ENCODE data around the gene AP2A1. TPM values are rescaled to one million over a fixed set of nuclear protein-coding genes. Genes with fewer than 3 reads are reported as not detected.

AP2A1 gene
- total RNA-seq, 1 experiment from 2014 or later, result 107 TPM

DNA sequence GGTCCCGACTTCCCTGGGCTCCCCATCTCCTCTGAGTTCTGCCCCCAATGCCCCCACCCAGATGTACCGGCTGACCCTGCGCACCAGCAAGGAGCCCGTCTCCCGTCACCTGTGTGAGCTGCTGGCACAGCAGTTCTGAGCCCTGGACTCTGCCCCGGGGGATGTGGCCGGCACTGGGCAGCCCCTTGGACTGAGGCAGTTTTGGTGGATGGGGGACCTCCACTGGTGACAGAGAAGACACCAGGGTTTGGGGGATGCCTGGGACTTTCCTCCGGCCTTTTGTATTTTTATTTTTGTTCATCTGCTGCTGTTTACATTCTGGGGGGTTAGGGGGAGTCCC, 39.8 kb downstream of the AP2A1 start:
- no TSS peak for BruUV-seq (replicated peaks)
- no peaks in the 10 kb centered on the region for H3K9me3 Mint-ChIP-seq (ENCODE audit: unreplicated experiment)
- H3K9me3 ChIP-seq, result no peaks in the 10 kb centered on the region
- H3K4me3 ChIP-seq (ENCODE audit: low read depth, low read length), result no peak overlapping the region
- DNase-seq, result no peak
- peaks cover 5% of the 10 kb centered on the region; the same call in 1 of the 2 replicates for H3K4me1 ChIP-seq
- H3K36me3 Mint-ChIP-seq (ENCODE audit: insufficient read depth, unreplicated experiment), result peaks cover 43% of the 10 kb centered on the region
- CTCF ChIA-PET, result no interaction called here
- no peaks in the 10 kb centered on the region for H3K27me3 ChIP-seq (replicated peaks; ENCODE audit: control insufficient read depth, insufficient read depth, low read length)
- POLR2A ChIA-PET, result no interaction called here
- H3K27ac Mint-ChIP-seq (ENCODE audit: unreplicated experiment), result no peak overlapping the region
- TF ChIP-seq, protein P1, sequence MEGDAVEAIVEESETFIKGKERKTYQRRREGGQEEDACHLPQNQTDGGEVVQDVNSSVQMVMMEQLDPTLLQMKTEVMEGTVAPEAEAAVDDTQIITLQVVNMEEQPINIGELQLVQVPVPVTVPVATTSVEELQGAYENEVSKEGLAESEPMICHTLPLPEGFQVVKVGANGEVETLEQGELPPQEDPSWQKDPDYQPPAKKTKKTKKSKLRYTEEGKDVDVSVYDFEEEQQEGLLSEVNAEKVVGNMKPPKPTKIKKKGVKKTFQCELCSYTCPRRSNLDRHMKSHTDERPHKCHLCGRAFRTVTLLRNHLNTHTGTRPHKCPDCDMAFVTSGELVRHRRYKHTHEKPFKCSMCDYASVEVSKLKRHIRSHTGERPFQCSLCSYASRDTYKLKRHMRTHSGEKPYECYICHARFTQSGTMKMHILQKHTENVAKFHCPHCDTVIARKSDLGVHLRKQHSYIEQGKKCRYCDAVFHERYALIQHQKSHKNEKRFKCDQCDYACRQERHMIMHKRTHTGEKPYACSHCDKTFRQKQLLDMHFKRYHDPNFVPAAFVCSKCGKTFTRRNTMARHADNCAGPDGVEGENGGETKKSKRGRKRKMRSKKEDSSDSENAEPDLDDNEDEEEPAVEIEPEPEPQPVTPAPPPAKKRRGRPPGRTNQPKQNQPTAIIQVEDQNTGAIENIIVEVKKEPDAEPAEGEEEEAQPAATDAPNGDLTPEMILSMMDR (IDR thresholded peaks at IDR 0.05; ENCODE audit: insufficient read depth in 1 of 2, low read depth in 1 of 2, low read length in 1 of 2, severe bottlenecking in 1 of 2, unreplicated experiment in 1 of 2), result no peak
- intact Hi-C loops (cut with micrococcal nuclease; ENCODE audit: unreplicated experiment), result no loop called here
- H3K4me1 Mint-ChIP-seq (ENCODE audit: low read depth, unreplicated experiment), result no peaks in the 10 kb centered on the region
- no peak overlapping the region for H3K4me3 Mint-ChIP-seq (ENCODE audit: unreplicated experiment)
- H3K27me3 Mint-ChIP-seq (ENCODE audit: insufficient read depth, unreplicated experiment), result no peaks in the 10 kb centered on the region
- H3K36me3 ChIP-seq (ENCODE audit: control insufficient read depth, insufficient read depth, low read length), result no peaks in the 10 kb centered on the region; the same call in 1 of the 2 replicates

DNA sequence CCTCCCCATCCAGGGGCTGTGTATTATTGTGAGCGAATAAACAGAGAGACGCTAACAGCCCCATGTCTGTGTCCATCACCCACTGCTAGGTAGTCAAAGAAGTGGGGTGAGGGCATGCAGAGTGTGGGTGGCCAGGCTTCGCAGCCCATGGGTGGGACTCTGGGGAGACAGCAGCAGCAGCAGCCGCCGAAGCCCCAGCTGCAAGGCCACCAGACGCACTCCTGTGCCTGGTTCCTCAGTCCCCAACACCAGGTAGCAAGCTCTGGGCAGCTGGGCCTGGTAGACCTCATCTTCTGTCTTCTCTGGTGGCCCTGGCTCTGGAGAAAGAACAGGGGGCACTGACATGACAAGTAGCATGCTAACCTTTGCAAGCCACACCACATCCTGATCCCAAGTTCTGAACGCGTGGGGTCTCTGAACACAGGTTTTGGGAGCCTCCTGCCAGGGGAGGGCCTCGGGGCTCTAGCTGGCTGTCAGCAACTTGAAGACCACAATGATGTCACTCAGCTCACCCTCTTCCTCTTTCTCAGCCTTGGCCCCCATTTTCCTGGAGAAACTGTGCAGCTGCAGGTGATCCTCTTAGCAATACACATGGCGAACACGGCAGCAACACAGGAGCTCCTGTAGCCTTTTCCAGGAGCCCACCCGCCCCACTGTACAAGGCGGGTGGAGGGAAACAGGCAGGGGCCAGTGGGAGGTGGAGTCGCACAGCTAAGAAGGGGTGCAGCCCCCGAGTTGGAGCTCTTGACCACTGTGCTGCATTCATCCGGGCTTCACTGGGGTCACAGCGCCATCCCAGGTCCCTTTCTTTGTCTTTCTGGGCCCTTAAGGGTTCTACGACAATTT, 40.5 kb downstream of the AP2A1 start:
- H3K4me1 ChIP-seq, result peaks cover 5% of the 10 kb centered on the region; the same call in 1 of the 2 replicates
- H3K27me3 Mint-ChIP-seq (ENCODE audit: insufficient read depth, unreplicated experiment), result no peaks in the 10 kb centered on the region
- BruUV-seq (replicated peaks), result no TSS peak
- H3K36me3 Mint-ChIP-seq (ENCODE audit: insufficient read depth, unreplicated experiment), result peaks cover 43% of the 10 kb centered on the region
- H3K9me3 ChIP-seq, result no peaks in the 10 kb centered on the region
- no peak overlapping the region for H3K4me3 Mint-ChIP-seq (ENCODE audit: unreplicated experiment)
- CTCF ChIA-PET, result no interaction called here
- H3K27ac Mint-ChIP-seq (ENCODE audit: unreplicated experiment), result peak overlapping the region; percentile 63
- intact Hi-C loops (cut with micrococcal nuclease; ENCODE audit: unreplicated experiment), result no loop called here
- H3K27me3 ChIP-seq (replicated peaks; ENCODE audit: control insufficient read depth, insufficient read depth, low read length), result no peaks in the 10 kb centered on the region
- H3K36me3 ChIP-seq (ENCODE audit: control insufficient read depth, insufficient read depth, low read length), result no peaks in the 10 kb centered on the region; the same call in 1 of the 2 replicates
- no peaks in the 10 kb centered on the region for H3K4me1 Mint-ChIP-seq (ENCODE audit: low read depth, unreplicated experiment)
- H3K4me3 ChIP-seq (ENCODE audit: low read depth, low read length), result no peak overlapping the region
- TF ChIP-seq, protein P1 (IDR thresholded peaks at IDR 0.05; ENCODE audit: insufficient read depth in 1 of 2, low read depth in 1 of 2, low read length in 1 of 2, severe bottlenecking in 1 of 2, unreplicated experiment in 1 of 2), result no peak
- POLR2A ChIA-PET, result interaction anchor here (0.6 kb wide), 1 partner anchor 109 kb away, joined by 4 read pairs; no protein-coding TSS in a partner anchor
- H3K9me3 Mint-ChIP-seq (ENCODE audit: unreplicated experiment), result no peaks in the 10 kb centered on the region
- no peak for DNase-seq

DNA sequence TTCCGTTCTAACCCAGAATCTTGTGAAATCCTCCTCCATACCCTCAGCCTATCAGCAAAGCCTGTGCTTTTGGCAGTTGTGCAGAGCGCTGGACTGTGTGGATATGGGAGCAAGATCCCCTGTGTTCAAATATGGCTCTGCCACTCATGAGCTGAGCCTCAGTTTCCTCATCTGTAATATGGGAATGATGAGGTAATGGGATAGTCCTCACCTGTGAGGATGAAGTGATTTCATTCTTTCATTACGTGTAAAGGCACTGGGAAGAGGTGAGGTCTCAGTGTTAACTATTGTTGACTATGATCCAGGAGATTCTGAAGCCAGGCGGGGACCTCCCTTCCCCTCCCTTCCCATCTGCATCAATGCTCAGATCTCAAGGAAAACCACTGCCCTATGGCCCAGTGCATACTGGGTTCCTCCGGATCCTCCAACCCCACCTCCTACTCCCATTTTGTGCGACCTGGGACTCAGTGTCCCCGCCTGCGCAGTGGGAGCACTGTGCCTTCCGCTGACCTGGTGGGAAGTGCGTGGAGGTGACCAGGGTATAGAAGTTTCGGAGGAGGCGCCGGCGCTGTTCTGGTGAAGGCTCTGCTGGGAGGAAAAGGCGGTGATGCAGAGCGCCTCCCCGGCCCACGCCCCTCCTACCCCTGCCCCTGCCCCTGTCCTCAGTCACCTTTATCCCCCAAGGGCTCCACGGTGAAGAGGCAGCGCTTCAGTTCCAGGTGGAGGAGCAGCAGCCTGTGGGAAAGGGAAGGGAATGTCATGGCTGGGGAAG, 41.3 kb downstream of the AP2A1 start:
- ChIA-PET CTCF (interaction anchor here (0.6 kb wide), 2 partner anchors 40 to 592 kb away, joined by 3 read pairs; no protein-coding TSS in a partner anchor), POLR2A (interaction anchor here (0.6 kb wide), 2 partner anchors 109 to 122 kb away, joined by 4 read pairs; no protein-coding TSS in a partner anchor)
- Mint-ChIP-seq H3K27me3 (ENCODE audit: insufficient read depth, unreplicated experiment) (no peaks in the 10 kb centered on the region), H3K27ac (ENCODE audit: unreplicated experiment) (peak overlapping the region; percentile 63), H3K4me1 (ENCODE audit: low read depth, unreplicated experiment) (no peaks in the 10 kb centered on the region), H3K36me3 (ENCODE audit: insufficient read depth, unreplicated experiment) (peaks cover 42% of the 10 kb centered on the region), H3K4me3 (ENCODE audit: unreplicated experiment) (peak overlapping the region; percentile 91), H3K9me3 (ENCODE audit: unreplicated experiment) (no peaks in the 10 kb centered on the region)
- Histone ChIP-seq H3K9me3 (no peaks in the 10 kb centered on the region), H3K36me3 (ENCODE audit: control insufficient read depth, insufficient read depth, low read length) (no peaks in the 10 kb centered on the region), H3K27me3 (replicated peaks; ENCODE audit: control insufficient read depth, insufficient read depth, low read length) (no peaks in the 10 kb centered on the region), H3K4me3 (ENCODE audit: low read depth, low read length) (peak overlapping the region; percentile 85), H3K4me1 (peaks cover 5% of the 10 kb centered on the region; the same call in 1 of the 2 replicates)
- no peak for DNase-seq
- BruUV-seq (replicated peaks), result no TSS peak
- TF ChIP-seq, protein P1 (IDR thresholded peaks at IDR 0.05; ENCODE audit: insufficient read depth in 1 of 2, low read depth in 1 of 2, low read length in 1 of 2, severe bottlenecking in 1 of 2, unreplicated experiment in 1 of 2), result no peak
- intact Hi-C loops (cut with micrococcal nuclease; ENCODE audit: unreplicated experiment), result no loop called here
